ENCODE measurements around the gene TRMT1.

Gene TRMT1

GRCh38 chr19:13069415-13070359 lies 46.9 kb downstream of the TRMT1 start:
- no peak for DNase-seq

GRCh38 chr19:13068085-13068846 lies 48.3 kb downstream of the TRMT1 start:
- DNase-seq, result no peak

DNA sequence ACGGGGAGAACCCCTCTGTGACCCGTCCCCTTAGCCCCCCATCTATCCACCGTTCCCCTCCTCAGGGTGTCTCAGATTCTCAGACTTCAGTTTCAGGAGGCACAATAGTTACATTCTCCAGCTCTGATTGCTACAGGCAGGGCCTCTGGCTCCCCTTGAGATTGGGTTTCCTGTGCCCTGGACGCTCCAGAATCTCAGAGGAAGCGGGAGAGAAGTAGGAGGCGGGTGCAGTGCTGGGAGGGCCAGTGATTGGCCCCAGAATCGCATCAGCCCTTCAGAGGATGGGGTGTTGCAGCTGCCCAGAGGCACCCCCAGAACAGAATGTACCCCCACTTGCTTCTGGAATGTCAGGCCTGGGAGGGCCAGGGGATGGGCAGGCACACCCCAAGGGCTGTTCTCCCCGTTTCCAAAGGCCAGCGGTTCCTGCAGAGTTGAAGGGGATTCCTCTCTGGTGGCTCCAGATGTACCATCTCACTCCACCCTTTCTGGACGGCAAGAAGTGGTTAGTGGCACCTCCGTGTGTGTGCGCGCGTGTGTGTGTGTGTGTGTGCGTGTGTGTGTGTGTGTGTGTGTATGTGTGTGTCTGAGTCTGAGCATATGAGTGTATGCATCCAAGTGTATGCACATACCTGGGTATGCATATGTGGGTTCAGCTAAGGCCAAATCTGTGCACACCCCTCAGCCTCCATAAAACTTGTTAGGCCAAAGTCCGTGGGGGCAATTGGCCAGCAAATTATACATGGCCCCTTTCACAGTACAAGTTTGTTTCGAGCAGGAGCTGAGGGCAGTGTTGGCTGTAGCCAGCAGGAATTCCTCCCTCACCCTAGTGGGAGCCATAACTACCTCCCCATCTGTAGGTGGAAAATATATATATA lies 49.4 kb downstream of the TRMT1 start:
- DNase-seq, result no peak

- no peak for DNase-seq
These were observed 50.3 kb downstream of the TRMT1 start for GRCh38 chr19:13066226-13066625.

GRCh38 chr19:13064092-13064489 lies 52.4 kb downstream of the TRMT1 start:
- DNase-seq, result no peak

- no peak for DNase-seq
These were observed 53.0 kb downstream of the TRMT1 start for GRCh38 chr19:13063461-13064091.

DNA sequence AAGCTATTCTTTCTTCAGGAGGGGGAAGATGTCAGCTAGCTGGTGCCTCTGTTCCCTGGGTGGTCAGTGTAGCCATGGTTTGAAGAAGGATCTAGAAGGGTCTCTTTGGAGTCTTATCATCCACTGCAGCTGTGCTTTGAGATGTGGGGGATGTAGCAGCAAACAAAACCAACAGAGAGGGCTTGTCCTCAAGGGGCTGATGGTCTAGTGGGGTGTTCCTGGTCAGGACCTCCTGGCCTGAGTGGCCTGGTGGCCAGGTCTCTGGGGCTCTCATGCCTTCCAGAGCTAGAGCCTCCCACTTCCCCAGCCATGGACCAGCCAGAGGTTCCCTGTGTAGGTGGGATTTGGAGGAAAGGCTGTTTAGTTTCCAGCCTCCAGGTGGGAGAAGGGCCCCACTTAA lies 54.2 kb downstream of the TRMT1 start:
- DNase-seq, result no peak

DNA sequence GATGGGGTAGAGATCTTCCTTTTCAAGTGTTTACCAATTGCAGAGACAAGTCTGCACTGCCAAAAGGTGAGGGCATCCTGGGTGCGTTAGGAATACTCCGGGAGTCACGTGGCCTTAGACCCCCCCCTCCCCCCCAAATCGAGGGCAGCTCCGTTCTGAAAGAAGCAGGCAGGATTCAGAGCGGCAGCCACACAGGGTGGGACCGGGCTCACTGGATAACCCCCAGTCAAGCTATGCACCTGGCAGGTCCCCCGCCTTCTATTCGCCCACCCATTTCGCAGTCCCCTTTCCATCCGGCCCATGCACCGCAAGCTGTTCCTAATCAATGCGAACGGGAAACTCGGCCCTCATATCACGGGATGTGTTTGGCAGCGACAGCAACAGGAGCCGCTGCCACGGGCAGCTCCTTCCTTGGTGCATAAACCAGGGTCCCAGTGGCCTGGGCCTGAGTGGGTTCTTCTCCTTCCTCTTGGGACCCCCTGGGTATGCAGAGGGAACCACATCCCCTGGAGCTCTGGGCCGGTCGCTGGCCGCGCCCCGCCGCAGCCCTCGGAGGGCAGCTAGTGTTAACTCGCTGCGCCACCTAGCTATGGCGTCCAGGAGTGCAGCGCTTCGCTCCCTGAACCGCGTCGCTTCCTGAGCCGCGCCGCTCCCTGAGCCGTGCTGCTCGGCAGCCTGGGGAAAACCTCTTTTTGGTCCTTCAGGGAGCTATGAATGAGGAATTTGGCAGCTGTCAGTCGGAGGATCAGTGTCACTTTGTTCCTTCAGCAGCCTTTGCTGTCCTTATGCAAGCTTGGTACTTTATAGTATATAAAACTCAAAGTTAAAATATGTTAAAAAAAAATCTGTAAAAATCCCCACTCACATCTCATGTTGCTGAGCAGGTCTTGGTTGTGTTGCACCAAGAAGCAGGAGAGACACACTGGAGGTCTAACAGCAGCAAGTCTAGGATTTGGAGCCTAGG lies 55.3 kb downstream of the TRMT1 start:
- peak; percentile 40 to 73 (median 56) for DNase-seq

- no peak for DNase-seq
These were observed 56.1 kb downstream of the TRMT1 start for GRCh38 chr19:13060233-13060963.

DNA sequence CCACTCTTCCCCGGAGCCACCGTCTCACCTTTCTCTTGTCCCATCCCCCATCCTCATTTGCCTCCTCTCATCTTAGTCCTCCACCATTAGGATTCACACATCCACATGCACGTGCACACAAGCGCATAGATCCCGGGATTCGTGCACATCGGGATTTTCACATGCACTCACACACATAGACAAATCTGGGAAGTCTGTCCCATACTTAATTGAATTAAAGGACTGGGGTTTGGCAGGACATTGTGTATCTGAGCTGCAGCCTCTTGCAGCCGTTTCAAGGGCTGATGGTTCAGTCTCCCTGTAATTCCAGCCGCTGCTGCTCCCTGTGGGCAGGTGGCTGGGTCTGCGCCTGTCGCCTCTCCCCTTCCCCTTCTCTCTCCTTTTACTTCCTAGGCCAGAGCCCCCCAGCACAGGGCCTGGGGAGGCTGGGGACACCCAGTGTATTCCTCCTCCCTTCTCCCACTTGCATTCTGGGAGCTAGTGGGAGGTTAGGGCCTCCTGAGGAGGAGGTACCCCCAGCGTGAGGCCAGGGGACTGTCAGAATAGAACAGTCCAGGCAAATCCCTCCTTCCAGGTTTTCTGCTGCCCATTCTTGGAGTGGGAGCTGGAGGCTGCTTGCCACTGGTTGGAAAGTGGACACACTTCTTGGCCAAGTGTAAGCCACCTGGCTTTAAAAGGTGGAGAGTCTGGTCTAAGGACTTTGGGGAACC lies 57.4 kb downstream of the TRMT1 start:
- no peak for DNase-seq

DNA sequence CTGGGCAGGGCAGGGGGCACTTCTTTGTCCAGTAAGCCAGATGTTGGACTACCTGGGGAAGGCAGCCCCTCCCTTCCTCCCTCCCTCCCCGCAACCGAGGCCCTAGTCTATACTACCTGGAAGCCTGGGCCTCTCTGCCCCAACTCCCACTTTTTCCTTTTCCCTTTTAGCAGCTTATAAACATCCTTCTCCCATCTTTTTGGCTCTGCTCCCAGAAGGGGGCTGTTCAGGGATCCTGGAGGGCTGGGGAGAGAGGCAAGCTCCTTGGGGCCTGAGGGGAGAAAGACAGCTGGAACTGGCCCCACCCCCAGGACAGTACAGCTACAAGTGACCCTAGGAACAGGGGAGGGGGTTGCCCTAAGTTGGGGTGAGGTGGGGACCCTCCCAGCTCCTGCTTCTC lies 58.8 kb downstream of the TRMT1 start:
- no peak for DNase-seq

GRCh38 chr19:13057147-13057572 lies 59.4 kb downstream of the TRMT1 start:
- DNase-seq, result no peak

GRCh38 chr19:13056052-13056660 lies 60.4 kb downstream of the TRMT1 start:
- DNase-seq, result no peak

- DNase-seq, result no peak
These were observed 61.1 kb downstream of the TRMT1 start for GRCh38 chr19:13055213-13056051.
